Measurements from ENCODE around the gene UBE2U. TPM values are rescaled to one million over a fixed set of nuclear protein-coding genes. Genes with fewer than 3 reads are reported as not detected.
A peak's percentile ranks its signal among the peaks of the same experiment; 100 is the strongest.

UBE2U gene
- total and polyA plus RNA-seq, 2 experiments from 2014 or later = not detected

DNA sequence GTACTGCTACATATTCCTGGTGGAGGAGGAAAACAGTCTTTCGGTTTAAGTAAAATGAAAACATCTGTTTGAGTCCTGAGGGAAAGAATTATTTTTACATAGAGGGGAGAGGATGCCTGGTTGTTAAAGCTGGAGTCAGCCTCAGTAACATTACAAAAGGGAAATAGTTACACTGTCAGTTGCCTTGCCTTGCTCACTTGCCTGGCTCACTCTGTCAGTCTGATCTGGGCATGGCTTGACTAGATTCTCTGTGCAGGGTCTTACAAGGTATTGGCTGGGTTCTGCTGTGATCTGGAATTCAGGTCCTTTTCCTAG is 8.4 kb upstream of the UBE2U start:
- Mint-ChIP-seq H3K27ac (no peak overlapping the region), H3K27me3 (ENCODE audit: insufficient read depth, low read depth, poor library complexity) (no peaks in the 10 kb centered on the region), H3K4me3 (no peak overlapping the region), H3K9me3 (peaks cover 10% of the 10 kb centered on the region; the same call in 2 of the 3 replicates), H3K4me1 (peaks cover 16% of the 10 kb centered on the region), H3K36me3 (ENCODE audit: low read depth) (peaks cover 3% of the 10 kb centered on the region; the same call in 1 of the 3 replicates)
- Histone ChIP-seq H3F3A (replicated peaks; ENCODE audit: low read depth) (no peaks in the 10 kb centered on the region), H3K4me1 (ENCODE audit: insufficient read depth) (no peaks in the 10 kb centered on the region), H4K20me1 (replicated peaks; ENCODE audit: insufficient read depth) (no peaks in the 10 kb centered on the region), H3K79me2 (replicated peaks; ENCODE audit: insufficient read depth) (no peaks in the 10 kb centered on the region), H3K4me3 (no peak overlapping the region), H3K36me3 (ENCODE audit: insufficient read depth) (no peaks in the 10 kb centered on the region), H3K4me2 (no peak overlapping the region), H2AFZ (no peak overlapping the region), H3K27me3 (ENCODE audit: insufficient read depth) (no peaks in the 10 kb centered on the region), H3K27ac (ENCODE audit: low read depth) (no peak overlapping the region), H3K9me2 (ENCODE audit: insufficient read depth) (0 out of 2 replicates have a peak, but pooled peaks cover 10% of the 10 kb centered on the region)
- TF ChIP-seq ZNF331 (CRISPR knock-in tag; IDR thresholded peaks at IDR 0.05; ENCODE audit: low read depth) = no peak
- TF ChIP-seq NANOG (IDR thresholded peaks at IDR 0.05; ENCODE audit: borderline replicate concordance) = no peak
- TF ChIP-seq EZH2phosphoT487 (IDR thresholded peaks at IDR 0.05; ENCODE audit: unreplicated experiment) = no peak
- TF ChIP-seq EZH2 (IDR thresholded peaks at IDR 0.05; ENCODE audit: low read depth, unreplicated experiment) = no peak
- no peak for TF ChIP-seq JUNB (IDR thresholded peaks at IDR 0.05; ENCODE audit: unreplicated experiment)
- TF ChIP-seq, protein P1, sequence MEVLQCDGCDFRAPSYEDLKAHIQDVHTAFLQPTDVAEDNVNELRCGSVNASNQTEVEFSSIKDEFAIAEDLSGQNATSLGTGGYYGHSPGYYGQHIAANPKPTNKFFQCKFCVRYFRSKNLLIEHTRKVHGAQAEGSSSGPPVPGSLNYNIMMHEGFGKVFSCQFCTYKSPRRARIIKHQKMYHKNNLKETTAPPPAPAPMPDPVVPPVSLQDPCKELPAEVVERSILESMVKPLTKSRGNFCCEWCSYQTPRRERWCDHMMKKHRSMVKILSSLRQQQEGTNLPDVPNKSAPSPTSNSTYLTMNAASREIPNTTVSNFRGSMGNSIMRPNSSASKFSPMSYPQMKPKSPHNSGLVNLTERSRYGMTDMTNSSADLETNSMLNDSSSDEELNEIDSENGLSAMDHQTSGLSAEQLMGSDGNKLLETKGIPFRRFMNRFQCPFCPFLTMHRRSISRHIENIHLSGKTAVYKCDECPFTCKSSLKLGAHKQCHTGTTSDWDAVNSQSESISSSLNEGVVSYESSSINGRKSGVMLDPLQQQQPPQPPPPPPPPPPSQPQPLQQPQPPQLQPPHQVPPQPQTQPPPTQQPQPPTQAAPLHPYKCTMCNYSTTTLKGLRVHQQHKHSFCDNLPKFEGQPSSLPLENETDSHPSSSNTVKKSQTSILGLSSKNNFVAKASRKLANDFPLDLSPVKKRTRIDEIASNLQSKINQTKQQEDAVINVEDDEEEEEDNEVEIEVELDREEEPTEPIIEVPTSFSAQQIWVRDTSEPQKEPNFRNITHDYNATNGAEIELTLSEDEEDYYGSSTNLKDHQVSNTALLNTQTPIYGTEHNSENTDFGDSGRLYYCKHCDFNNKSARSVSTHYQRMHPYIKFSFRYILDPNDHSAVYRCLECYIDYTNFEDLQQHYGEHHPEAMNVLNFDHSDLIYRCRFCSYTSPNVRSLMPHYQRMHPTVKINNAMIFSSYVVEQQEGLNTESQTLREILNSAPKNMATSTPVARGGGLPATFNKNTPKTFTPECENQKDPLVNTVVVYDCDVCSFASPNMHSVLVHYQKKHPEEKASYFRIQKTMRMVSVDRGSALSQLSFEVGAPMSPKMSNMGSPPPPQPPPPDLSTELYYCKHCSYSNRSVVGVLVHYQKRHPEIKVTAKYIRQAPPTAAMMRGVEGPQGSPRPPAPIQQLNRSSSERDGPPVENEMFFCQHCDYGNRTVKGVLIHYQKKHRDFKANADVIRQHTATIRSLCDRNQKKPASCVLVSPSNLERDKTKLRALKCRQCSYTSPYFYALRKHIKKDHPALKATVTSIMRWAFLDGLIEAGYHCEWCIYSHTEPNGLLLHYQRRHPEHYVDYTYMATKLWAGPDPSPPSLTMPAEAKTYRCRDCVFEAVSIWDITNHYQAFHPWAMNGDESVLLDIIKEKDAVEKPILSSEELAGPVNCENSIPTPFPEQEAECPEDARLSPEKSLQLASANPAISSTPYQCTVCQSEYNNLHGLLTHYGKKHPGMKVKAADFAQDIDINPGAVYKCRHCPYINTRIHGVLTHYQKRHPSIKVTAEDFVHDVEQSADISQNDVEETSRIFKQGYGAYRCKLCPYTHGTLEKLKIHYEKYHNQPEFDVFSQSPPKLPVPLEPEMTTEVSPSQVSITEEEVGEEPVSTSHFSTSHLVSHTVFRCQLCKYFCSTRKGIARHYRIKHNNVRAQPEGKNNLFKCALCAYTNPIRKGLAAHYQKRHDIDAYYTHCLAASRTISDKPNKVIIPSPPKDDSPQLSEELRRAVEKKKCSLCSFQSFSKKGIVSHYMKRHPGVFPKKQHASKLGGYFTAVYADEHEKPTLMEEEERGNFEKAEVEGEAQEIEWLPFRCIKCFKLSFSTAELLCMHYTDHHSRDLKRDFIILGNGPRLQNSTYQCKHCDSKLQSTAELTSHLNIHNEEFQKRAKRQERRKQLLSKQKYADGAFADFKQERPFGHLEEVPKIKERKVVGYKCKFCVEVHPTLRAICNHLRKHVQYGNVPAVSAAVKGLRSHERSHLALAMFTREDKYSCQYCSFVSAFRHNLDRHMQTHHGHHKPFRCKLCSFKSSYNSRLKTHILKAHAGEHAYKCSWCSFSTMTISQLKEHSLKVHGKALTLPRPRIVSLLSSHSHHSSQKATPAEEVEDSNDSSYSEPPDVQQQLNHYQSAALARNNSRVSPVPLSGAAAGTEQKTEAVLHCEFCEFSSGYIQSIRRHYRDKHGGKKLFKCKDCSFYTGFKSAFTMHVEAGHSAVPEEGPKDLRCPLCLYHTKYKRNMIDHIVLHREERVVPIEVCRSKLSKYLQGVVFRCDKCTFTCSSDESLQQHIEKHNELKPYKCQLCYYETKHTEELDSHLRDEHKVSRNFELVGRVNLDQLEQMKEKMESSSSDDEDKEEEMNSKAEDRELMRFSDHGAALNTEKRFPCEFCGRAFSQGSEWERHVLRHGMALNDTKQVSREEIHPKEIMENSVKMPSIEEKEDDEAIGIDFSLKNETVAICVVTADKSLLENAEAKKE (CRISPR knock-in tag; IDR thresholded peaks at IDR 0.05) = no peak
- TF ChIP-seq, protein P2, sequence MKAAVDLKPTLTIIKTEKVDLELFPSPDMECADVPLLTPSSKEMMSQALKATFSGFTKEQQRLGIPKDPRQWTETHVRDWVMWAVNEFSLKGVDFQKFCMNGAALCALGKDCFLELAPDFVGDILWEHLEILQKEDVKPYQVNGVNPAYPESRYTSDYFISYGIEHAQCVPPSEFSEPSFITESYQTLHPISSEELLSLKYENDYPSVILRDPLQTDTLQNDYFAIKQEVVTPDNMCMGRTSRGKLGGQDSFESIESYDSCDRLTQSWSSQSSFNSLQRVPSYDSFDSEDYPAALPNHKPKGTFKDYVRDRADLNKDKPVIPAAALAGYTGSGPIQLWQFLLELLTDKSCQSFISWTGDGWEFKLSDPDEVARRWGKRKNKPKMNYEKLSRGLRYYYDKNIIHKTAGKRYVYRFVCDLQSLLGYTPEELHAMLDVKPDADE (IDR thresholded peaks at IDR 0.05) = no peak
- no peak for TF ChIP-seq STAT1 (IDR thresholded peaks at IDR 0.05; ENCODE audit: unreplicated experiment)
- TF ChIP-seq, protein P3, sequence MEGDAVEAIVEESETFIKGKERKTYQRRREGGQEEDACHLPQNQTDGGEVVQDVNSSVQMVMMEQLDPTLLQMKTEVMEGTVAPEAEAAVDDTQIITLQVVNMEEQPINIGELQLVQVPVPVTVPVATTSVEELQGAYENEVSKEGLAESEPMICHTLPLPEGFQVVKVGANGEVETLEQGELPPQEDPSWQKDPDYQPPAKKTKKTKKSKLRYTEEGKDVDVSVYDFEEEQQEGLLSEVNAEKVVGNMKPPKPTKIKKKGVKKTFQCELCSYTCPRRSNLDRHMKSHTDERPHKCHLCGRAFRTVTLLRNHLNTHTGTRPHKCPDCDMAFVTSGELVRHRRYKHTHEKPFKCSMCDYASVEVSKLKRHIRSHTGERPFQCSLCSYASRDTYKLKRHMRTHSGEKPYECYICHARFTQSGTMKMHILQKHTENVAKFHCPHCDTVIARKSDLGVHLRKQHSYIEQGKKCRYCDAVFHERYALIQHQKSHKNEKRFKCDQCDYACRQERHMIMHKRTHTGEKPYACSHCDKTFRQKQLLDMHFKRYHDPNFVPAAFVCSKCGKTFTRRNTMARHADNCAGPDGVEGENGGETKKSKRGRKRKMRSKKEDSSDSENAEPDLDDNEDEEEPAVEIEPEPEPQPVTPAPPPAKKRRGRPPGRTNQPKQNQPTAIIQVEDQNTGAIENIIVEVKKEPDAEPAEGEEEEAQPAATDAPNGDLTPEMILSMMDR (conservative IDR thresholded peaks at IDR 0.05; ENCODE audit: low read depth in 2 of 2) = no peak
- TF ChIP-seq, protein P4, sequence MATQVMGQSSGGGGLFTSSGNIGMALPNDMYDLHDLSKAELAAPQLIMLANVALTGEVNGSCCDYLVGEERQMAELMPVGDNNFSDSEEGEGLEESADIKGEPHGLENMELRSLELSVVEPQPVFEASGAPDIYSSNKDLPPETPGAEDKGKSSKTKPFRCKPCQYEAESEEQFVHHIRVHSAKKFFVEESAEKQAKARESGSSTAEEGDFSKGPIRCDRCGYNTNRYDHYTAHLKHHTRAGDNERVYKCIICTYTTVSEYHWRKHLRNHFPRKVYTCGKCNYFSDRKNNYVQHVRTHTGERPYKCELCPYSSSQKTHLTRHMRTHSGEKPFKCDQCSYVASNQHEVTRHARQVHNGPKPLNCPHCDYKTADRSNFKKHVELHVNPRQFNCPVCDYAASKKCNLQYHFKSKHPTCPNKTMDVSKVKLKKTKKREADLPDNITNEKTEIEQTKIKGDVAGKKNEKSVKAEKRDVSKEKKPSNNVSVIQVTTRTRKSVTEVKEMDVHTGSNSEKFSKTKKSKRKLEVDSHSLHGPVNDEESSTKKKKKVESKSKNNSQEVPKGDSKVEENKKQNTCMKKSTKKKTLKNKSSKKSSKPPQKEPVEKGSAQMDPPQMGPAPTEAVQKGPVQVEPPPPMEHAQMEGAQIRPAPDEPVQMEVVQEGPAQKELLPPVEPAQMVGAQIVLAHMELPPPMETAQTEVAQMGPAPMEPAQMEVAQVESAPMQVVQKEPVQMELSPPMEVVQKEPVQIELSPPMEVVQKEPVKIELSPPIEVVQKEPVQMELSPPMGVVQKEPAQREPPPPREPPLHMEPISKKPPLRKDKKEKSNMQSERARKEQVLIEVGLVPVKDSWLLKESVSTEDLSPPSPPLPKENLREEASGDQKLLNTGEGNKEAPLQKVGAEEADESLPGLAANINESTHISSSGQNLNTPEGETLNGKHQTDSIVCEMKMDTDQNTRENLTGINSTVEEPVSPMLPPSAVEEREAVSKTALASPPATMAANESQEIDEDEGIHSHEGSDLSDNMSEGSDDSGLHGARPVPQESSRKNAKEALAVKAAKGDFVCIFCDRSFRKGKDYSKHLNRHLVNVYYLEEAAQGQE (IDR thresholded peaks at IDR 0.05; ENCODE audit: unreplicated experiment) = no peak
- no peak for TF ChIP-seq POLR2AphosphoS5 (IDR thresholded peaks at IDR 0.05; ENCODE audit: low read depth)
- no peak for TF ChIP-seq CREB1 (CRISPR knock-in tag; IDR thresholded peaks at IDR 0.05; ENCODE audit: low read depth)
- no peak for TF ChIP-seq ZNF114 (CRISPR knock-in tag; IDR thresholded peaks at IDR 0.05)
- ATAC-seq = peak; percentile 47
- no peak for DNase-seq (ENCODE audit: low spot score)

All from GM23338 (cell line).